Activated effector memory CD4-positive, alpha-beta T cell treated with Interleukin-2 at 50 U/mL for 16 hours (primary cell): ENCODE measurements around the gene CDH4.

ENCODE experiments used
- DNase-seq: peaks from one replicate; pipeline ENCODE4 v3.0.0-alpha.2; 2020

CDH4 gene

GRCh38 chr20:61539706-61540360 lies 287.8 kb downstream of the CDH4 start:
- no peak for DNase-seq

- DNase-seq, result no peak
Observed at GRCh38 chr20:61541537-61541936, 289.5 kb downstream of the CDH4 start.

- DNase-seq, result no peak
Observed at GRCh38 chr20:61543086-61543485, 291.0 kb downstream of the CDH4 start.

GRCh38 chr20:61543931-61544745 lies 292.1 kb downstream of the CDH4 start:
- DNase-seq, result no peak

- DNase-seq, result no peak
Observed at GRCh38 chr20:61544910-61545889, 293.1 kb downstream of the CDH4 start.

- DNase-seq, result no peak
Observed at GRCh38 chr20:61546641-61547040, 294.6 kb downstream of the CDH4 start.

GRCh38 chr20:61548069-61548468 lies 296.0 kb downstream of the CDH4 start:
- DNase-seq, result no peak

GRCh38 chr20:61549865-61550264 lies 297.8 kb downstream of the CDH4 start:
- DNase-seq, result no peak

GRCh38 chr20:61551401-61551800 lies 299.3 kb downstream of the CDH4 start:
- DNase-seq, result no peak

GRCh38 chr20:61554617-61555016 lies 302.6 kb downstream of the CDH4 start:
- no peak for DNase-seq

- DNase-seq, result no peak
Observed at GRCh38 chr20:61555566-61555965, 303.5 kb downstream of the CDH4 start.

- no peak for DNase-seq
Observed at GRCh38 chr20:61556111-61556510, 304.1 kb downstream of the CDH4 start.

- no peak for DNase-seq
Observed at GRCh38 chr20:61556673-61557072, 304.6 kb downstream of the CDH4 start.

GRCh38 chr20:61557621-61558020 lies 305.6 kb downstream of the CDH4 start:
- DNase-seq, result no peak

GRCh38 chr20:61558726-61559125 lies 306.7 kb downstream of the CDH4 start:
- no peak for DNase-seq

GRCh38 chr20:61559706-61560315 lies 307.8 kb downstream of the CDH4 start:
- DNase-seq, result no peak

GRCh38 chr20:61560361-61560853 lies 308.3 kb downstream of the CDH4 start:
- no peak for DNase-seq

- no peak for DNase-seq
Observed at GRCh38 chr20:61561111-61561830, 309.2 kb downstream of the CDH4 start.

GRCh38 chr20:61562491-61562890 lies 310.4 kb downstream of the CDH4 start:
- DNase-seq, result no peak

- no peak for DNase-seq
Observed at GRCh38 chr20:61562897-61563504, 310.9 kb downstream of the CDH4 start.

- no peak for DNase-seq
Observed at GRCh38 chr20:61564628-61565027, 312.6 kb downstream of the CDH4 start.
